HG03571 (cell line): ENCODE measurements around the gene TREM1.
"Not testable (repeated sequence)": the region's sequence is repeated elsewhere in the genome, so short reads cannot be mapped to it uniquely, and the experiment has no call there.

Source experiments
- ATAC-seq: cut with Tn5 transposase; IDR thresholded peaks from one replicate; pipeline ENCODE4 v1.9.1; 2021; ENCODE audit not compliant: unreplicated experiment

Gene TREM1

DNA sequence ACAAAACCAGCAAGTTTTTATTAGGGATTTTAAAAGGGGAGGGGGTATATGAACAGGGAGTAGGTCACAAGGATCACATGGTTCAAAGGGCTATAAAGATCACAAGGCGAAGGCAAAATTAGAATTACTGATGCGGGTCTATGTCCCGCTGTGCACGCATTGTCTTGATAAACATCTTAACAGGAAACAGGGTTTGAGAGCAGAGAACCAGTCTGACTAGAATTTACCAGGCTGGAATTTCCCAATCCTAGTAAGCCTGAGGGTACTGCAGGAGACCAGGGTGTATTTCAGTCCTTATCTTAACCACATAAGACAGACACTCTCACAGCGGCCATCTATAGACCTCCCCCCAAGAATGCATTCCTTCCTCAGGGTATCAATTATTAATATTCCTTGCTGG, 10.8 kb upstream of the TREM1 start:
- not testable (repeated sequence) for ATAC-seq

DNA sequence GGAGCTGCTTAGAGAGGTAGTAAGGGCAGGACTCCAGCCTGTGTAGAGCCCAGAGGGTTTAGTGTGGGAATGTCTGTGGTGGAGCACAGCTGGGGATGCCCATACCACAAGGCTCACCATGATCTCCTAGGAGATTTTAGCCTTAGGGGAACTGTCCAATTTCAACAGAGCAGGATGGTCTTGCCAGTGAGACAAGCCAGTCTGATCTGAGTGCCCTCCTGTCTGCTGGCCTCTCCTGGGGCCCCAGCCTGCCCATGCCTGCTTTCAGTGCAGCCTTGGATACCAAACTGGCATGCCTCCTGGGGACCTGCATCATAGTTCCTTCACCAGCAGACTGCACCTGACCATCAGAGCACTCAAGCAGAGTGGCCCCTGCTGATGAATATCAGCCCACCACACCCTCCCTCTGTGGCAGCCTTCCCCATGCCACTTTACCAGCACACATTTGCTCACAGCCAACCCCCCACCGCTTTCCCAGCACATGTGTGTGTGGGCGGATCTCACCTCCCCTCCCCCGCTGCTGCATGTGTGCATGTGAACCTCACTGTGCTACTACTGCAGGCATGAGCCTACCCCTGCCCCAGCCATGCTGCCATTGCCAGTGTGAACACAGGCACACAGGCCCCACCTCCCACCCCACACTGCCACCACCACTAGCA, 7.9 kb upstream of the TREM1 start:
- ATAC-seq = no peak

DNA sequence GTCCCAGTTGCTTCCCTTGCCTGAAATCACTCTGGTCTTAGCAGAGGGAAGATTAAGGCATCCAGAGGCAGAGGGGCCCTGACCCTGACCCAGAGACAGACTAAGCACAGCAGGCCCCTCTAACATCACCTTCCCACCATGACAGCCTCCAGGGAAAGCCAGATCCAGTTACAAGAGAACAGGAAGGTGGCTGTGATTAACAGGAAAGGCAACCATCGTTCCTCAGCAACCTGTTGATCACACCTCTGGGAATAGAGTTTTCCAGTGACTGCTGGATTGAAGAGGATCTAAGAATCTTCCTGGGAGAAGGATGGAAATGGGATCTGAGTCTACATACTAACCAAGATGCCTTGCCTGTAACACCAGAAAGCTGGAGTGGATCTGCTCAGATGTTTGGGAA, 5.2 kb upstream of the TREM1 start:
- ATAC-seq = no peak

DNA sequence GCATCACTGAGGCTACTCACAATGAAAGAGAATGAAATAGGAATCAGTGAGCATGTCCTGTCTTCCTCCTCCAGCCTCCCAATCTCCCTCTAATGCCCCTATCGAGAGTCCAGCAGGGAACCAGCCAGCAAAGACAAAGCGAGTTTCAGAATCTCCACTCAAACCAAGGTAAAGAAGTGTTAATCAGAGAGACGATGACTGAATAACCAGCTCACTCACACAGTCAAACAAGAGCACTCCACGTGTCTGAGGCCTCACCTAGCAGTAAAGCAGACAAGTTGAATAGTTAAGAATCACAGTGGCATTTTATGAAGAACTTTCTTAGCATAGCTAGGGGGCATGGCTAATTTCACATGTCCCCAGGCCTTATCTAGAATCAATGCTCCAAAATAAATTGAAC, 3.3 kb upstream of the TREM1 start:
- no peak for ATAC-seq

DNA sequence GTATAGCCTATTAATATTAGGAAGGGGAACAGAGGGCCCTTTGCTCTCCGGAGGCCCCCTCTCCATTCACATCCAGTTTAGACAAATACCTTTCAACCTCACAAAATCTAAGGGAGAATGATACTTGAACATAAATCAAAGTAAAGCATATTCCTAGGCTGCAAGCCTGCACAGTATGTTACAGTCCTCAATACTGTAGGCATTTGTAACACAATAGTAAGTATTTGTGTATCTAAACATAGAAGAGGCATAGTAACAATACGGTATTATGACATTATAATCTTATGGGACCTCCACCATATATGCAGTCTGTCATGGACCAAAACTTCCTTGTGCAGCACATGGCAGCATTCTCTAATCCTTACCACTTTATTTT, 2.3 kb upstream of the TREM1 start:
- no peak for ATAC-seq

DNA sequence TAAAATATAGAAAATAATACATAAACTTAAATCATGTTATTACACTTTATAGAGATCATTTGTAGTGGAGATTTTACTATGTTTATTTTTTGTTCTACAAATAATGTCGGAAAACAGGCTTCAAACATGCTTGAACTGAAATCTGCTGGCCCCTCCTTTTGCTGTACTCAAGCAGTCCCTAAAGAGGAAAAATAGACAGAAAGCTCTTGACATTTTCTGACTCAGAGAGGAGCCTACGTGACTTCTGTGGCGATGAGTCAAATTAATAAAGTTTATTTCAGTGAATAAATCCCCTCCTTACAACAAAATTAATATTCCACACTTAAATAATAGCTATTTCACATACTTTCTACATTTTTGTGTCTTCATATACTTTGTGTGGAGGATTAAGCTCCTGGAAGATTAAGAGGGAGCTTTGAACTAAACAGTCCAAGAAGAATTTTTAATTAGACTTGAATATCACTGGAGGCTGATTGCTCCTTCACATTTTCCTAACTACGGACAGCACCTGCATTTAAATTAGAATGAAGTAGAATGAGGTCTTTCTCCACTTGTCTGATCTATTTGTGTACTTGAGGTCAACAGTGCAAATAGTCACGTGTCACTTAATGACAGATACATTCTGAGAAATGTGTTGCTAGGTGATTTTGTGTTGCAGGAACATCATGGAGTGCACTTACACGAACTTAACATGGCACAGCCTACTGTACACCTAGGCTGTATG, 1.7 kb upstream of the TREM1 start:
- ATAC-seq = no peak

DNA sequence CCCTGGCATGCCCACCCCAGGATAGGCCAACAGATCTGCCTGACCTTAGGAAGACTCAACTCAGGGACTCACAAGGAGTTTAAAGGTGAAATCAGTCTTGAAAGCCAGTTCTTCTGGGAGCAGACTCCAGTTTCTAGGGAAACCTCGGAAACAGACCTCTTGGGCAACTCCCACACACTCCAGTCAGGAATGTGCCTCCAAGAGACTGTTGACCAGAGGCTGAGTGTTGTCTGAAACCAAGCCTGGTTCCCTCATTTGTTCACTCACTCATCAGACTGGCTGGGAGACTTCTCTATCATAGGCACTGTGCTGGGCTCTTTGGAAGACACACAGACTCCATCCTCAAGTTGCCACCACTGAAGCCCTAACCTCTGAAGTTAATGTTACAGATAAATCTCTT, 1.8 kb downstream of the TREM1 start:
- ATAC-seq = no peak

DNA sequence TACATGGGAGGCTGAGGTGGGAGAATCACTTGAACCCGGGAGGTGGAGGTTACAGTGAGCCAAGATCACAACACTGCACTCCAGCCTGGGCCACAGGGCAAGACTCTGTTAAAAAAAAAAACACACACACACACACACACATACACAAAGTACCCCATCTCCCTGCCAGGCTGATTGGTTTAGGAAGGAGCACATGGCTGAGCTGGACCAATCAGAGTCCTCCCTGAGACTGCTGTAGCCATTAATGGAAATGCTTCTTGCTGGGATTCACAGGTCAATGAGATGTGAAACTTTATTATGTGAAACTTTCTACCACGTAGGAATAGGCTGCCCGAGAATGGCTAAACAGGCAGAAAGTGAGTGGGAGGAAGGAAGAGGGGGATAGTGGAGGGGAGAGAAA, 2.9 kb downstream of the TREM1 start:
- no peak for ATAC-seq

DNA sequence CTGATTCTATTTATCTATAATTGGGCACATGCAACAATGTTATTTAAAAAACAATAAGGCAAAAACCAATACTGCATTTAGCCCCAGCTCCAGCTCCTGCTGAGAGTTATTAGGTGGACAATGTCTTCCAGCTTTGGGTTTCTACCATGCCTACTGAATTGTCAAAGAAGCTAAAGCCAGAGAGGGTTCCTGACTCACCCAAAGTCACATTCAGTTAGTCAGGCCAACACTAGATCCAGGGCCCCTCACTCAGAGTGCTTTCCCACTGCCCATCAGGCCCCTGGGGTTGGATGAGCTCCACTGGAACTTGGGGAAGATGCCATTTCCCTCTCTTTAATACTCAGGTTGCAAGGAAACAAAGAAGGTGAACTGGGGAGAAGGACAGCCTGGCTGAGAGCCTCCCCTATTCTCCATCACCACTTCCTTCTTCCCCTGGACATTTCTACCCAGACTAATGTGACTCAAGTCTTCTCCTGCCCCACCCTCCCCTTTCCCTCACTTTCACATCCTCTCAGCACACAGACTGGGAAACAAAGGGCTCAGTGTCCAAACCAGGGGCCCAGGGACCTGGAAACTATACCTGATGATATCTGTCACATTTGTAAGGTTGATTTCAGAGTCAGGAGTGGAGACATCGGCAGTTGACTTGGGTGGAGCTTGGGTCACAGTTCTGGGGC, 6.0 kb downstream of the TREM1 start:
- ATAC-seq = no peak

DNA sequence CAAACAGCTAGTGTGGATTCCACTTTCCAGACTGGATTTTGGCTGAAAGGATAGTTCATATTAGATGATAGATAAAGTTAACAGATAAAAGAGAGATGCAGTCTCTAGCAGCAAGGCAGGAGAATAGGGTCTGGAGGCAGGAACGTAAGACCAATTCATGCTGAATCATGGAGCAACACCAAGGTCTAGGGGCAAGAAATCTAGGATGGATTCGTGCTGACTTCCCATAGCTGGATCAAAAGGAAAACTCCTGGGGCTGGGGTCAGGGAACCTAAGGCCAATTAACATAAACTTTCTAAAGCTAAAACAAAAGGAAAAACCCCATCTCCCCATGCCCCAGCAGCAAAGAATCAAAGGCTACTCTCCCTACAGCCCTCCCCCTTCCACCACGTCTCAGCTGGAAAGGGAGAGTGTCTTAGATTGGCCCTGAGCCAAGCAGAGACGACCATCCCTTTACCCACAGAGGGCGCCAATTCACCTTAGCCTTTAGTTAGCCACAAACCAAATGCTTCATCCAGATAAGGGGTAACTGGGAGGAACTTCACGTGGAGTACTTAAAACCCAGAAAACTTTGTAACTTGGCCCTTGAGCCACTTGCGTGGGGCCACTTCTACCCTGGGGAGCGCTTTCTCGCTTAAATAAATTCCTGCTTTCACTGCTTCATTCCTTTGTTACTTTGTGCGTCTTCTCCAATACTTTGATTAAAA, 7.6 kb downstream of the TREM1 start:
- no peak for ATAC-seq

DNA sequence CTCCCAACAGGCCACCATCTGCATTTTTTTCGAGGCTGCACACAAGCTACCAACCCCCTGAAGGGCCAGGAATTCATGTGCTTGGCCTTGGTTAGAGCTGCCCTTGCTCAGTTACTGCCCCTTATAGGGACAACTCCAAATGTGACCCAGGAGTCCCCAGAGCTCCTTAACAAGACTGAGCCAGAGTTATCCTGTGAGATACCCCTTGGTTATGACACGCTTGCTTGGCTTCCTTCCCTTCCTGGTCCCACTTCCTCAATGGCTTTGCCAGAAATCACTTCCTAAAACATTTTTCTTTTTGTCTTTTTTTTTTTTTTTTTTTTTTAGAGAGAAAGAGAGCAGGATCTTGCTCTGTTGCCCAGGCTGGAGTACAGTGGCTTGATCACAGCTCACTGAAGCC, 8.9 kb downstream of the TREM1 start:
- no peak for ATAC-seq

DNA sequence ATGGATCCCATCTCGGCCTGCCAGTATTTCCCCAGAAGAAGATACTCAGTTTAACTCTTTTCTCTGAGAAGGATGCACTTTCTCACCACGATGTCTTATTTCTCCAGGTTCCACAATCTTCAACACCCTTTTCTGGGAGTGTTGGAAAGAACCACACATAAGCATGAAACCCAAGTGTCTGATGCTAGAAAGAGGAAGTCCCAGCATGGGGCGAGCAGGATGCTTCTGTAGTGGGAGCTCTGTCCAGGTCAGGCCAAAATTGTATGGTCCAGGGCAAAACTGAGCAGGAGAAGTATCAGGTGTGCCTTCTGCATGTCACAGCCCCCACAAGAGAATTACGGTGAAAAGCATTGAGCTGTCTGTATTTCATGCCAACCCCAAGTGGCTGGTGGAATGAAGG, 11.0 kb downstream of the TREM1 start:
- ATAC-seq = no peak

DNA sequence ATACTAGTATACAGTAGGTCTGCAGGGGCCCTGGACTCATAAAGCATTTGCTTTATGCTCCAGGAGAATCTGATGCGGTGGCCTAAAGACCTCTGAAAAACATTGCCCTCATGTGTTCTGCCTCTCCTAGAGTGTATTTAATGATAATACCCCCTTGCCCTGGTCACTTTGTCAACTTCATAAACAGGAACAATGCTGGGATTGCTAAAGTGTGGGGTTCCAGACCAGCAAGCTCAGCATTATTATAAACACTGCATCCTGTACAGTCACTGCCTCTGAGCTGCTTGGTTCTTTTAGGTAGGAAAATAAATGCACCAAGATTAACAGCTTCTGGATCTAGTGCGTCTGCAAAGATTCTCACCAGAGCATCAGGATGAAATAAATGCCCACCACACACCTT, 12.2 kb downstream of the TREM1 start:
- ATAC-seq = no peak

DNA sequence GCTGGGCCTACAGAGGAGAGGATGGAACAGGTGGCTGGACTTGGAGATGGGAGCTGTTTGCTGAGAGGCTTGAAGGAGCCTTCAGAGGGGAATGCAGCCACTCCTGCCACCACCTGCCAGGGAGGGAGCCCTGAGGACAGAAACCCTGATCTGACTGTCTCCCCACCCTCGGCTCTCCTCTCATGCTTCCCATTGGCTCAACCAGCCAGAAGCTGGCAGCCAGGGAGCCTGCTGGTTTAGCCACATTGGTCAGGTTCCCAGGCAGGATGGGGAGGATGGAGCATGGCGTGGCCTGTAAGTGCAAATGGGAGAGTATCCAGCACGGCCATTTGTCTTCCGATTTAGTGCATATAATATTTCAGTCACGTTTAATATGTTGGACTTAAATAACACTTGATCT, 12.8 kb downstream of the TREM1 start:
- no peak for ATAC-seq

DNA sequence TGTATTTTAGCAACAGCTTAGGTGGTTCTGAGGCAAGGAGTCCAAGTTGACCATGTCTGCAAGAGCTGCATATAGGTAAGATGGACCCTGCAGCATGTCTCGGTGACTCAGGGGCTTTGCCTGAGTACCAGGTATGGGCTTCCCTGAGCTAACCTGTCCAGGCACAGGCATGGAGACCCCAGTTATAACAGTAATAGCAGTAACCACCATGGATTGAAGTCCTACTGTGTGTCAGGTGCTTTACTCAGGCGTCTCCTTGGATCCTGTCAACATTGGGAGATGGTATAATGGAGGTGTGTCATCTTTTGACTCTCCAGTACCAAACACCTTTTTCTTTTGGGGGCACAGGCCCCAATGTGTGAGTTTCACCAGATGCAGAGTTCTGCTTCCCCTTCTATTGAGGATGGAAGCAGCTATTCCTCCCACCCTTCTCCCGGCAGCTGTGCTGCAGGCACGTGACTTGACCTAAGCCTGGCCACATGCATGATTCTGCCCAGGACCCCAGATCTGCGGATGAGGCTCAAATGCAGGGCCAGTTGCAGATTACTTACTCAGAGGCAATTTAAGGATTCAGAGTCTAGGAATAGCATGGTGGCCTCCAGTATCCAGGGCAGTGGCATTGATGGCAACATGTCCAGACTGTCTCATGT, 13.8 kb downstream of the TREM1 start:
- ATAC-seq = no peak

DNA sequence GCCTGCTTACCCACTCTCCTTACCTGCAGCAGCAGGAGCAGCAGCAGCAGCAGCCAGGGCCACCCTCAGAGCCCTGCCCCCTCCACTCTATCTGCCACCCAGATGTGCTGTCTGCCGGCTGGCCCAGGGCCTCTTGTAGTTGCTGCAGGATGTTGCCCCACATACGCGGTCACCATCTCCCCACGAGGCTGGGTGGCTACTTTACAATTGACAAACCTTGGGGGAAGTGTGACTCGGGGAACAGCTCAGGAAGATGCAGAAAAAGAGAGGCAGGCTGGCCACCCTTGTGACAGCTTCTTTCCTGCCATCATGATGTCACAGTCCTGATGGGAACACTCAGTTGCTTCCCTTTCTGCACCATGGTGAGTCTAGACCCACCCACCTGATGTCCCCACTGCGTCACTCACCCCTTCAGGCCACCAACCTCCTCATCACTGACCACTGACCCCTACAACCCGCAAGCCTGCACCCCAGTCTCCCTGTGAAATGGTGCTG, 14.5 kb downstream of the TREM1 start:
- ATAC-seq = no peak

DNA sequence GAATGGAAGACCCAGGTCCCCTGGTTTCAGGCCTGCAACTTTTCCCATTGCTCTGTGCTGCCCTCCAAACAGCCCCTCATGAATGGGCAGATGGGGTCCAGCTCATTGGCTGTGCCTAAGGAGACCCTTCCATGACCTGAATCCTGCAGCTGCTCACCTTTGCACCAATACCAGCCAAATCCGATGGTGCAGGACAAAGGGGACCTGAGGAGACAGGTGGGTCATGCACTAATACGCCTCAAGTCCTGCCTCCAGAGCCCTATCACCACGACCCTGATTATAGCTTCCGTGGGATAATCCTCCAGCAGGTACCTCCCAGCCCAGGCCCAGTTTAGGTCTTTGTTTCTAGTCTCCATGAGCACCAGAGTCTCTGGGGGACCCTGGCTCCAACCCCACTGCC, 16.8 kb downstream of the TREM1 start:
- ATAC-seq = no peak

DNA sequence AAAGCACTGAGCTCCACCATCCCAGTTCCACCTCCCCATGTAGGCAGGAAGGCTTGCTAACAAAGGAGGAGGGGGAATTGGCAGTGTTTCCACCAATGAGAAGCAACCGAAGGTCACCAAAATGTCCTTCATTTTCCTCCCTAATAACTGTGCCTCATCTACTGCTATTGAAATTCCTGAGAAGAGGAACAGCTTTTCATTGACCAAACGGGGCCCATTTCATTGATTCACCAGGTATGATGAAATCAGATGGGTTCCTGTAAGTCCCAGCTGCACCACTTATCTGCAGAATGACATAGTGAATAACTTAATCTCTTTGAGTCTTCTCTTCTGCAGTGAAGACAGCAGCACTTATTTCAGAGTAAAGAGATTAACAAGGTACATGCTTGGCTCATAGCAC, 17.3 kb downstream of the TREM1 start:
- ATAC-seq = no peak

DNA sequence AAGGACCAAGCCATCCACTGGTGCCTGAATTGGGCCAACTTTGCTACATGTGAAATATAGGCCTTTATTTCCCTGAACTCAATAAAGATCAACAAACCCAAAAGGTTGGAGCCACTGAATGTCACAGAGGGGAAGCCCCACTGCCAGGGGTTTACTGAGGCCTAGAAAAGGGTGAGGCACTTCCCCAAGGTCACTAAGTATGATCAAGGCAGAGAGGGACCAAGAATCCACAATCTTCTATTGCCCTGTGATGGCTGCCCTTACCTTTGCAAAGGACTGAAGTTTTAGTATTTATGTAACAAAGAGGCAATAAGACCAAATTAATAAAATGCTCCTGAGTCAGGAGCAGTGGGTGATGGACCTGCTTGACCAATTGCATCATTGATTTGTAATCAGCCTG, 18.0 kb downstream of the TREM1 start:
- ATAC-seq = no peak

DNA sequence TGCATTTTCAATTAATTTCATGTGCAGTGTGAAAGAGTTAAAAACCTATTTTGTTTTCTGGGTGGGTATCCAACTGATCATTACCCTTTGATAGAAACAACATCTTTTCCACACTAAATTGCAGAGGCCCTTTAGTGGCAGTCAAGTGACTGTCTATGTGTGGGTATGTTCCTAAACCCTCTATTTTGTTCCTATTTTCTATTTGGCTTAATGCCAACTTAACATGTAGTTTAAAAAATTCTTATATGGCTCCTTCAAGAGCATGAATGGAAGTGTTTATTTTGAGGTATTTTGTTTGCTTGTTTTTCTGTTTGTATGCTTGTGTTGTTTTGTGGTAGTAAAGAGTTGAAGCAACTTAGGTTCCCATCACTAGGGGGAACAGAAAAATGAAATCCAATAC, 19.9 kb downstream of the TREM1 start:
- ATAC-seq = no peak

DNA sequence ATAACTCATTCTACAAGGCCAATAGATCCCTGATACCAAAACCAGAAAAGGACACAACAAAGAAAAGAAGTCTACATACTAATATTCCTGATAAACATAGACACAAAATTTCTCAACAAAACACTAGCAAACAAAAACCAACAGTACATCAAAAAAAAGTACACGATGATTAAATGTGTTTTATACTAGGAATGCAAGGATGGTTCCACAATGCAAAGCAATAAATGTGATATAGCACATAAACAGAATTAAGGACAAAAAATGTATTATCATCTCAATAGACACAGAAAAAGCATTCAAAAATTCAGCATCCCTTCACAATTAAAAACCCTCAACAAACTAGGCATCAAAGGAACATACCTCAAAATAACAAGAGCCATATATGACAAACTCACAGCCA, 23.2 kb downstream of the TREM1 start:
- ATAC-seq = no peak
